ENCODE data around the gene CYLD.

The CYLD gene

DNA sequence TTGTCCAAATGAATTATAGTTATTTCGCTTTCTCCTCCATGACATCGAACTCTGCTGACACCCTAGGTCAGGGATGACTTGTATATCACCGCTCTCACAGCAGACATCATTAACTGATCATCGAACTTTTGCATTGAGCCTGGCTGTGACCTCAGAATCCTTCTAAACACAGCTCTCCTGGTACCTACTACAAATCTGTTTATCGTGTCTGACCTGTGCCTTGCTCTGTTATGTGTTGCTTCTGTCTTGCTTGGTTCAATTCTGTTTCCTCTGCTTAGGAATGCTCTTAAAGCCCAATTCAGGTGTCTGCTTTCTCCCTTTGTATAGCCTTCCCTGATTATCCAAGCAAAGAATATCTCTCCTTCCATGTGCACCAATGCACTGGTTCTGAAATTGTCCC, 78.3 kb downstream of the CYLD start:
- Histone ChIP-seq H3K9ac (ENCODE audit: low read length) (no peak overlapping the region), H3K27me3 (ENCODE audit: control insufficient read depth, insufficient read depth, low read length) (no peaks in the 10 kb centered on the region), H3K4me3 (ENCODE audit: low read length) (no peak overlapping the region), H3K27ac (ENCODE audit: low read depth, low read length) (no peak overlapping the region), H3K4me1 (ENCODE audit: control insufficient read depth, insufficient read depth, low read length) (no peaks in the 10 kb centered on the region), H3K36me3 (ENCODE audit: control insufficient read depth, insufficient read depth, low read length) (no peaks in the 10 kb centered on the region)

DNA sequence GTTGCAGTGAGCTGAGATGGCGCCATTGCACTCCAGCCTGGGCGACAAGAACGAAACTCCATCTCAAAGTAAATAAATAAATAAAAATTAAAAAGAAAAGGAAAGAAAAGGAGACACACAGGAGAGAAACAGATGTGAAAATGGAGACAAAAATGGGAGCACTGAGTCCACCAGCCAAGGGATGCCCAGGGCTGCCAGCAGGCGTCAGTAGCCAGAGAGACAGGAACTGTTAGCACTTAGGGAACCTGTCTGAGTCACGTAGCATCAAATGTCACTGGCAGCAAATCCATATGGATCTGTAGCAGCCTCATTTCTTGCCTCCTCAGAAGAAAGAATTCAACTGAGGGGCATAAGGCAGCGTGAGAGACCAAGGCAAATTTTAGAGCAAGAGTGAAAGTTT, 79.7 kb downstream of the CYLD start:
- Histone ChIP-seq H3K27me3 (ENCODE audit: control insufficient read depth, insufficient read depth, low read length) (no peaks in the 10 kb centered on the region), H3K4me1 (ENCODE audit: control insufficient read depth, insufficient read depth, low read length) (no peaks in the 10 kb centered on the region), H3K4me3 (ENCODE audit: low read length) (no peak overlapping the region), H3K9ac (ENCODE audit: low read length) (no peak overlapping the region), H3K27ac (ENCODE audit: low read depth, low read length) (no peak overlapping the region), H3K36me3 (ENCODE audit: control insufficient read depth, insufficient read depth, low read length) (no peaks in the 10 kb centered on the region)

DNA sequence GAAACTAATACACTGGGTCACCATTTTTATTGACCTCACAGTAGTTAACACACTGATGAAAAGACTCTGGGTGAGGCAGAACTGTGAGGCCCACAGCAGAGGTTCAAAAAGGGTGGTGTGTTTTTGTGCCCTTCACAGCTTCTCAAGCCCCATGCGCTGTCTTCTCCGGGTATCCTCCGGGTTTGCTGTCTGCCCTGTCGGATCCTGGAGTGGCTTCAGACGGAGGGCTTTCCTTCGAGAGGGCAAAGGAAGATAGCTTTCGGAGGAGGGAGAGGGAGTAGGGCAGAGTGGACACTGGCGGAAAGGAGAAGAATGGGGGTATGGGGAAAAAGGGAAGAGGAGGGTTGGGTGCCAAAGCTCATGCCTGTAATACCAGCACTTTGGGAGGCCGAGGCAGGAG, 80.8 kb downstream of the CYLD start:
- H3K4me3 ChIP-seq (ENCODE audit: low read length): no peak overlapping the region
- no peak overlapping the region for H3K27ac ChIP-seq (ENCODE audit: low read depth, low read length)
- H3K27me3 ChIP-seq (ENCODE audit: control insufficient read depth, insufficient read depth, low read length): no peaks in the 10 kb centered on the region
- H3K36me3 ChIP-seq (ENCODE audit: control insufficient read depth, insufficient read depth, low read length): no peaks in the 10 kb centered on the region
- no peaks in the 10 kb centered on the region for H3K4me1 ChIP-seq (ENCODE audit: control insufficient read depth, insufficient read depth, low read length)
- H3K9ac ChIP-seq (ENCODE audit: low read length): no peak overlapping the region

DNA sequence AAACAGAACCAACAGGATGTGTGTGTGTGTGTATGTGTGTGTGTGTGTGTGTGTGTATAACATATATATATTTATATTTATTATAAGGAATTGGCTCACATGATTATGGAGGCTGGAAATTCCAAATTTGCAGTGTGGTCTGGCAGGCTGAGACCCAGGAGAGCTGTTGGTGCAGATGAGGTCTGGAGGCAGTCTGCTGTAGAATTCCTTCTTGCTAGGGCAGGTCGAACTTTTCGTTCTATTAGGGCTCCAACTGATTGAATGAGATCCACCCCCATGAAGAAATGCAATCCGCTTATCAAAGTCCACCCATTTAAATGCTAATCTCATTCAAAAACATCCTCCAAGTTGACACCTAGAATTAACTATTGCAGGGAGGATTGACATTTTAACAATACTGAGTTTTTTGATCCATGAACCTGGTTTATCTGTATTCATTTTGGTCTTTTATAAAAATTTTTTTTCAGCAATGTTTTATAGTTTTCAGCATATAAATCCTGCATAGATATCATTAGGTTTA, 85.0 kb downstream of the CYLD start:
- Histone ChIP-seq H3K4me3 (ENCODE audit: low read length) (no peak overlapping the region), H3K27me3 (ENCODE audit: control insufficient read depth, insufficient read depth, low read length) (no peaks in the 10 kb centered on the region), H3K36me3 (ENCODE audit: control insufficient read depth, insufficient read depth, low read length) (no peaks in the 10 kb centered on the region), H3K27ac (ENCODE audit: low read depth, low read length) (no peak overlapping the region), H3K9ac (ENCODE audit: low read length) (no peak overlapping the region), H3K4me1 (ENCODE audit: control insufficient read depth, insufficient read depth, low read length) (no peaks in the 10 kb centered on the region)

DNA sequence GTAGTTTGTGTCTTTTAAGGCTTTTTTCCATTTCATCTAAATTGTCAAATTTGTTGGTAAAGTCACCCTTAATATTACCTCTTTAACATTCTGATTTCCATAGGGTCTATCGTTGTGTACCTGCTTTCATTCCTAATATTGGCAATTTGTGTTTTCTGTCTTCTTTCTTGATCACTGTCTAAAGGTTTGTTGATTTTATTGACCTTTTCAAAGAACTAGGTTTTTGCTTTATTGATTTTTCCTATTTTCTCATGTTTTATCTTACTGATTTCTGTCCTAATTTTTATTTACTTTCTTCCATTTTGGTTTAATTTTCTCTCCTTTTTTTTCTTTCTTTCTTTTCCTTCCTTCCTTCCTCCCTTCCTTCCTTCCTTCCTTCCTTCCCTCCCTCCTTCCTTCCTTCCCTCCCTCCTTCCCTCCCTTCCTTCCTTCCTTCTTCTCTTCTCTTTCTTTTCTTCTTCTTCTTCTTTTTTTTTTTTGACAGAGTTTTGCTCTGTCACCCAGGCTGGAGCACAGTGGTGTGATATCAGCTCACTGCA, 86.3 kb downstream of the CYLD start:
- Histone ChIP-seq H3K36me3 (ENCODE audit: control insufficient read depth, insufficient read depth, low read length) (no peaks in the 10 kb centered on the region), H3K4me1 (ENCODE audit: control insufficient read depth, insufficient read depth, low read length) (no peaks in the 10 kb centered on the region), H3K4me3 (ENCODE audit: low read length) (no peak overlapping the region), H3K27me3 (ENCODE audit: control insufficient read depth, insufficient read depth, low read length) (no peaks in the 10 kb centered on the region), H3K27ac (ENCODE audit: low read depth, low read length) (no peak overlapping the region), H3K9ac (ENCODE audit: low read length) (no peak overlapping the region)

DNA sequence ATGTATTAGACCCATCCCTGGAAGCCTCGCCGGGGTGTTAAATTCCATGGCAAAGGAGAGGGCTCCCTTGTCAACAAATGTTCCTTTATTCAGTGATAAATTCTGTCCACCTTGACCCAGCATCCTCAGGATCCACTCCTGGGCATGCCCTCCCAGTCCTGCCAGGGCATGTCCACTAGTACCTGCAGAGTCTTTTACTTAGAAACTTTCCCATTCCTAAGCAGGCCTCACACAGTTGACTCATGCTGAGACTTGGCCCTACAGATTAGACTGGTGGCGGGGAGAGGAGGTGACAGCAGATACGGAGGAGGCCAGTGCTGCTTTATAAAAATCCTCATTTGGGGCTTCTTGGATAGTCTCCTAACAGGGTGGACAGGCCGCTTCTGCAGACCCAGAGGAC, 88.8 kb downstream of the CYLD start:
- H3K27ac ChIP-seq (ENCODE audit: low read depth, low read length): no peak overlapping the region
- no peaks in the 10 kb centered on the region for H3K4me1 ChIP-seq (ENCODE audit: control insufficient read depth, insufficient read depth, low read length)
- no peaks in the 10 kb centered on the region for H3K36me3 ChIP-seq (ENCODE audit: control insufficient read depth, insufficient read depth, low read length)
- H3K4me3 ChIP-seq (ENCODE audit: low read length): no peak overlapping the region
- no peaks in the 10 kb centered on the region for H3K27me3 ChIP-seq (ENCODE audit: control insufficient read depth, insufficient read depth, low read length)
- H3K9ac ChIP-seq (ENCODE audit: low read length): no peak overlapping the region

DNA sequence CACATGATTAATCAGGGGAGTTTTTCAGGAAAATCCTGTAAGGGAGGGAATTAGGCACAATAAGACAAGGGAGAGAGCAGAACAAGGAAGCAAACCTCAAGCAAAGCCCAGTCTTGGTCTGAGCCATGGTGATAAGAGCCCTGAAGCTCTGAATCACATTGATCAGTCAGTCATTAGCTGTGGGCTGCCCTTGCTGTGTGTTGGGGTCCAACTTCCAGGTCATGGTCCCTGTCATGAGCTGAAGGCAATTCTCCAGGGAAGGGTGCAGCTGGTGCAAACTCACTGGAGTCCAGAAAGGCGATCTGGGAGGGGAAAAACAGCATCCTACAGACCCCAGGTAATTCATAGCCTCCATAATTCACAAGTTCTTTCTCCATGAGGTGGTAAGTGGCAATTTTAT, 89.9 kb downstream of the CYLD start:
- H3K27ac ChIP-seq (ENCODE audit: low read depth, low read length): no peak overlapping the region
- H3K4me3 ChIP-seq (ENCODE audit: low read length): no peak overlapping the region
- no peaks in the 10 kb centered on the region for H3K36me3 ChIP-seq (ENCODE audit: control insufficient read depth, insufficient read depth, low read length)
- H3K9ac ChIP-seq (ENCODE audit: low read length): no peak overlapping the region
- no peaks in the 10 kb centered on the region for H3K4me1 ChIP-seq (ENCODE audit: control insufficient read depth, insufficient read depth, low read length)
- H3K27me3 ChIP-seq (ENCODE audit: control insufficient read depth, insufficient read depth, low read length): no peaks in the 10 kb centered on the region

DNA sequence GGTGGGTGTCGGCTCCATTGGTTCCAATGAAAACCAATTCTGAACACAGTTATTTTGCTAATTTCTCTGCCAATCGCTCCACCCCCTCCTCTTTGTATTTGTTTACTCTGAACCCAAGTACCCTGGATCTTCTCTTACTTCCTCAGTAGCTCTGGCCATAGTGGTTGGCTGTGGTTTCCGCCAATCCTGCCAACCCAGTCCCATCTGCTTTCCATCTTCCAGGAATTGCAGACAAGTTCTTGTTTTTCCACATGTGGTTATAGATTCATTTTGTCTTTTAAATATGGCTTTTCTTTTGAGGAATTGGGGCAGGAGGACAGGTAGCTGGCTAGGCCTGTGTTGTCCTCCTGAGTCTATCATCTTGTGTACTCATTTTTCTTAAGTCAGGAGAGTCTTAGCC, 92.0 kb downstream of the CYLD start:
- Histone ChIP-seq H3K36me3 (ENCODE audit: control insufficient read depth, insufficient read depth, low read length) (no peaks in the 10 kb centered on the region), H3K4me1 (ENCODE audit: control insufficient read depth, insufficient read depth, low read length) (no peaks in the 10 kb centered on the region), H3K9ac (ENCODE audit: low read length) (no peak overlapping the region), H3K27ac (ENCODE audit: low read depth, low read length) (no peak overlapping the region), H3K4me3 (ENCODE audit: low read length) (no peak overlapping the region), H3K27me3 (ENCODE audit: control insufficient read depth, insufficient read depth, low read length) (no peaks in the 10 kb centered on the region)

DNA sequence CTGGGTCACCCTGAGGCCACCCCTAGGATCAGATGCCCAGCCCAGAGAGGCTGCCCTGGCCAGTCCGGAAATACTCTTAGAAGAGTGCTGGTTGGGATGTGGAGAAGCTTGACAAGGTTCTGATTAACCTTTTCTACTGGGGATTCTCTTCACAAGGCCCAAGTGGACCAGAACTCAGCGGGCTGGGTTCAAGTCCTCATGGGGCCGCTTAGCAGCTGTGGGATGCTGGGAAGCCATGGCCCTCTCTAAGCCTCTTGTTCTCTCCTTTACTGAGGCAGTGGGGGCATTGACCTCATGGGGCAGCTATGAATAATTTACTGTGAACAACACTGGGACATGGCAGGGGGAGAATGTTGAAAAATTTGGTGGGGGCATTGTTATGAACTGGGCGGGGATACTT, 92.8 kb downstream of the CYLD start:
- Histone ChIP-seq H3K27ac (ENCODE audit: low read depth, low read length) (no peak overlapping the region), H3K36me3 (ENCODE audit: control insufficient read depth, insufficient read depth, low read length) (no peaks in the 10 kb centered on the region), H3K9ac (ENCODE audit: low read length) (no peak overlapping the region), H3K4me1 (ENCODE audit: control insufficient read depth, insufficient read depth, low read length) (no peaks in the 10 kb centered on the region), H3K27me3 (ENCODE audit: control insufficient read depth, insufficient read depth, low read length) (no peaks in the 10 kb centered on the region), H3K4me3 (ENCODE audit: low read length) (no peak overlapping the region)

DNA sequence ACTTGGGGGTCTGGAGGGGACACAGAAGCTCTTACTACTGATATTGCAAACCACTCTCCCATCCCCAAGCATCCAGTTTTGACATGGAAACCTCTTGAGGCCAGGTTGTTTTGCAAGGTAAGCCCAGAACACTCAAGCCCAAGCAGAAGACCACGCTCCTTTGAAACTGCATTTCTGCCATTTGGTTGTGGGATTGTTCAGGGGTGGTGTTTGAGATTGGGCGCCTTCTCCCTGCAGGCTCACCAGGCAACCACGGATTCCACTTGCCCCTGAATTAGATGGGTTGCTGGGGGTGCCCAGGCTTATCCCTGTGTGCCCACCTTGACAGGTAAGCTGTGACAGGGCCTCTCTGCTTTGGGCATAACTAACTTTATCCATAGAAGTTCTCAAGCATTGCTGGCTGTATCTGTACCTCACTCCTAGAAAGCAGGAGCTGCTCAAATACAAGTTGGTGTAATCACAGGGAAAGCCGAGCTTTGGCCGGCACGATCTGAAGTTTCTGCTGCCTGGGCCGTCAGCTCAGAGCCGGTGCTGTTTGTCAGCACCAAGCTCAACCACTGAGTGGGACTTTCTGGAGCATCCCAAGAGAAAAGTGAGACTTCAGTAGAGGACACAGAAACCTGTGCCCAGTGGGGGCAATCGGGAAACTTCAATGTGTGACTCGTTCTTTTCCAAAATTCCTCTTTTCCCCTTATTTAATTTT, 93.6 kb downstream of the CYLD start:
- H3K27ac ChIP-seq (ENCODE audit: low read depth, low read length): no peak overlapping the region
- no peak overlapping the region for H3K9ac ChIP-seq (ENCODE audit: low read length)
- no peaks in the 10 kb centered on the region for H3K27me3 ChIP-seq (ENCODE audit: control insufficient read depth, insufficient read depth, low read length)
- no peaks in the 10 kb centered on the region for H3K4me1 ChIP-seq (ENCODE audit: control insufficient read depth, insufficient read depth, low read length)
- no peaks in the 10 kb centered on the region for H3K36me3 ChIP-seq (ENCODE audit: control insufficient read depth, insufficient read depth, low read length)
- no peak overlapping the region for H3K4me3 ChIP-seq (ENCODE audit: low read length)

DNA sequence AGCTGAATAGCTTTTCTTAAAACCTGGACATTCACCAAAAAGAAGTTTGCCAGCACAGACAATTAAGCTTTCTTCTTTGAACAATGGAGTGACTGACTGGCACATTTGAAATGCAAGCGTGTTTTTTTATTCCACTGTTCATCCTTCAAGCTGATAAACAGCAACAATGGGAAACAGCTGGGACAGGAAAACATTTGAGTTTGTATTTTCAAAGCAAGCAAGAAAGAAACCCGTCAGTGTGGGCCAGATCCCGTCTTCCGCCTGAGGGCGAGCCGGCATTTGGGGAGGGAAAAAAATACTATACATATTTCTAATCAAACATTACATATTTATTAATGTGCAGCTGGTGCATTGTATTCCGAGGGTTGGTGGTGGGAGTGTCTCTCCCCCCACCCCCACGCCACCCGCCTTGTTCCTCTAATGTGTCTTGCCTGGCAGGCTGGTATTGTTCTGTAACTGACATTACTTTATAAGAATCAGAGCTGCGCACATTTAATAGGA, 94.3 kb downstream of the CYLD start:
- no peaks in the 10 kb centered on the region for H3K4me1 ChIP-seq (ENCODE audit: control insufficient read depth, insufficient read depth, low read length)
- no peaks in the 10 kb centered on the region for H3K27me3 ChIP-seq (ENCODE audit: control insufficient read depth, insufficient read depth, low read length)
- no peak overlapping the region for H3K27ac ChIP-seq (ENCODE audit: low read depth, low read length)
- H3K36me3 ChIP-seq (ENCODE audit: control insufficient read depth, insufficient read depth, low read length): no peaks in the 10 kb centered on the region
- no peak overlapping the region for H3K4me3 ChIP-seq (ENCODE audit: low read length)
- H3K9ac ChIP-seq (ENCODE audit: low read length): no peak overlapping the region

DNA sequence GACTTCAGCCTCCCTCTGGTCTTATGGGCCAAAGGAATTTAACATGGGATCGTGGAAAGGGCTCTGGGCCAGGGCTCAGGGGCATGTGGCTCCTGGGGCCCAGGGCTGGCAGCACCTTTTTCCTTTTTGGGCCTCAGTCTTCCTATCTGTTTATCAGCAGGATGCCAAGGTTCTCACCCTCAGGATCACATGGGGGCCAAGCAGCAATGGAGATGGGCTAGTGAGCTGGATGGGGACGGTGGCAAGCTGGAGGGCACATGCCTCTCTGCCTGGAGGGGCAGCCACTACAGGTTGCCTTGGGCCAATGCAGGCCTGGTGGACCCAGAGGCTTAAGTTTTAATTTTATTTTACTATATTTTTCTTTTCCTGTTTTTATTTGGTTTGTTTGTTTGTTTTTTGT, 95.4 kb downstream of the CYLD start:
- H3K27me3 ChIP-seq (ENCODE audit: control insufficient read depth, insufficient read depth, low read length): peaks cover 3% of the 10 kb centered on the region
- H3K36me3 ChIP-seq (ENCODE audit: control insufficient read depth, insufficient read depth, low read length): no peaks in the 10 kb centered on the region
- no peak overlapping the region for H3K9ac ChIP-seq (ENCODE audit: low read length)
- H3K27ac ChIP-seq (ENCODE audit: low read depth, low read length): no peak overlapping the region
- H3K4me1 ChIP-seq (ENCODE audit: control insufficient read depth, insufficient read depth, low read length): no peaks in the 10 kb centered on the region
- no peak overlapping the region for H3K4me3 ChIP-seq (ENCODE audit: low read length)

DNA sequence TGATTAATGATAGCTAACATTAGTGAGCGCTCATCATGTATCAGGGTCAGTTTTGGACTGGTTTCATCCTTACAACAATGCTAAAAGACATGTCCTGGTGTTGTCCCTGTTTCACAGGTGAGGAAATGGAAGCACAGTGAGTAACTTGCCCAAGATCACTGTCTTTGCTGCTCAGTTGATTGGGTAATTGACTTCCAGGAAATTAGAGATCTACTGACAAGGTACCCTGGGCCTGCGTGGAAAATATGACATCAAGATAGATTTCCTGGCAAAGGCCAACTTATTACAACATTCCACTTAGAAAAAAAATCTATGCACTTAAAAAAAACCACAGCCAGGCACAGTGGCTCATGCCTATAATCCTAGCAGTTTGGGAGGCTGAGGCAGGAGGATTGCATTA, 96.3 kb downstream of the CYLD start:
- Histone ChIP-seq H3K9ac (ENCODE audit: low read length) (no peak overlapping the region), H3K27ac (ENCODE audit: low read depth, low read length) (no peak overlapping the region), H3K27me3 (ENCODE audit: control insufficient read depth, insufficient read depth, low read length) (peaks cover 3% of the 10 kb centered on the region), H3K4me3 (ENCODE audit: low read length) (no peak overlapping the region), H3K36me3 (ENCODE audit: control insufficient read depth, insufficient read depth, low read length) (no peaks in the 10 kb centered on the region), H3K4me1 (ENCODE audit: control insufficient read depth, insufficient read depth, low read length) (no peaks in the 10 kb centered on the region)

Measured in rectal smooth muscle tissue (tissue), 1 donor.